Hindlimb muscle (tissue), 1 donor: Measurements from ENCODE around the gene TSPEAR. TPM values are rescaled to one million over a fixed set of nuclear protein-coding genes. Genes with fewer than 3 reads are reported as not detected.

Source experiments
- DNase-seq: peaks from one replicate; pipeline ENCODE4 v3.0.0-alpha.2; 2013
- polyA plus RNA-seq: library from polyadenylated mRNA; unstranded; fragments of 120-200 nt; gene quantifications from one replicate; pipeline ENCODE4 v1.2.1, GENCODE V29; 2013; ENCODE audit not compliant: insufficient read length

TSPEAR gene
- 0.14 TPM for polyA plus RNA-seq

DNA sequence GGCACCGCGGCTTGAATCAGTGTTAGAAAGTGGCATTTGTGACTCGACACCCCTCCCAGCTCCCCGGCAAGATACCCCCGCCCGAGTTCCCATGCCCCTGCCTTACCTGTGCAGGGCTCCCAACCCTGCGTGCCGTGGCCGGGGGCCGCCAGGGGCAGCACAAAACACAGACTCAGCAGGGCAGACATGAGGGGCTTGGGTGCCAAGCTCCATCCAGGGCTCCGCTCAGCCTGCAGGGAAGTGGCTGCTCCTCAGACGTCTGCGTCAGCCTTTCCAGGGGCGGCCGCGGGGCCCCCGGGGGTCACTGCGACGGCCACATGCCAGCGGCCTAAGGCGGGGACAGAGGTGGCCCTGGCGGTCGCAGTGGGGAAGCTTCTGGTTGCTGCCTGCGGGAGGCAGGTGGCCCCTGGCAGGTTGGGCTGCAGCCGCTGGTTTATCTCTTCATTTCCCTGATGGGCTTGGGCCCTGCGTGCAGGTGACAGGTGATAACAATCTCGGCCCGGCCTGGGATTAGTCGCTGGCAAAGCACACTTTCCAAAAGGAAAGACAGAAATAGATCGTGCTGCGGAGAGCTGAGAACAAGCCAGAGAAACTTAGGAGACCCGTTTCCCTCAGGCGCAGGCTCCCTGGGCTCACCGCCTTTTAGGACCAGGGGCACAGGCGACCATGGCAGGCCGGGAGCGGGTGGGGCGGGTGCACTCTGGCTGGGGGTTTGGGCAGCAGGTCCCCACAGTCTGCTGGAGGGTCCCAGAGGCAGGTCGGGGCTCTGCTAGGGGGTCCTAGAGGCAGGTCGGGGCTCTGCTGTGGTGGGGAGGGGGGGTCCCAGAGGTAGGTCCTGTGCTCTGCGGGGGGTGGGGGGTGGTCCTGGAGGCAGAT is at the start of gene TSPEAR:
TSPEAR (minus strand) TSS at position 246 of the 876 bp plus-strand sequence; CDS start at position 188, 58 bp downstream.
- DNase-seq: no peak

DNA sequence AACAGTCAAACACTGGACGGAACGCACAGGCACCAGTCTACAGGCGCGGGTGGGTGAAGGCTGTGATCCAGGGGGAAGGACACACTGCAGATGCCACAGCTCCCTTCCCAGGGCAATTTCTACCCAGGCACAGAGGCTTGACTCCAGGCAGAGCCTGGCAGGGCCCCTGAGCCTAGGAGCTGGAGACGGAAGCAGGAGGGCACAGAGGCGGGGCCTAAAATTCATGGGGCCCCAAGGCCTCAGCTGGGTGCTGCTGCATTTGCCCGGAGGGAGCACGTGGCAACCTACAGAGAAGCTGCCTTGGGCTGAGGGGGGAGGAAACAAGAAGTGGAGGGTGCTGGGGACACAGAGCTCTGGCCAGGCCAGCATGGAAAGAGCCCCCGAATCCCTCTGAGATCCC is 49.0 kb upstream of the TSPEAR start:
- no peak for DNase-seq

DNA sequence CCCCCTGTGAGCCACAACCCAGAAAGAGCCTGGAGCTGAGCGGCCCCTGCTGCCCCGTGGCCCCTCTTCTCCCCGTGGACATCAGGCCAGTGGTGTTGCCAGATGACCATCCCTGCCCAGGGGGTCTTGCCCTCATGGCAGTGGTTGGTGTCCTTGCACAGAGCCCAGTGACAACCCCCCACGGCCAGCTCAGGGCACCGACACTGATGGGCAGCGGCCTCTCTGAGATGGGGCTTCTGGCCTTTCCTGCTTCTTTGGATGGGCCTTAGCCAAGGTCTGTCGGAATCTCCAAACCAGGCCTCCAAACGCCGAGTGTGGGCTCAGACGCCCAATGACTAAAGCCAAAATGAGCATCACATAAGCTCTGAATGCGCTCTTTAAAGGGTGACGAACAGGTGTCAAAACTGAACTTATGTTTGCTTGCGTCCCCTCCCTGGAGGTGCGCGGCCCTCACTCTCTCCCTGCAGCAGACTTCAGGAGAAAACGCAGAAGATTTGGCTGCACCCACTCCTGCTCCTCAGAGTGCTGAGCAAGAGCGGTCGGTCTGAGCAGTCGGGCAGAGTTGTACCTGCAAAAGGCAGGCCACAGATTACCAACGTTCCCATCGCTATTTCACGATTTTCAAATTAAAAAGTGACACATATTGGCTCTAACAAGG is 48.4 kb upstream of the TSPEAR start:
- no peak for DNase-seq

DNA sequence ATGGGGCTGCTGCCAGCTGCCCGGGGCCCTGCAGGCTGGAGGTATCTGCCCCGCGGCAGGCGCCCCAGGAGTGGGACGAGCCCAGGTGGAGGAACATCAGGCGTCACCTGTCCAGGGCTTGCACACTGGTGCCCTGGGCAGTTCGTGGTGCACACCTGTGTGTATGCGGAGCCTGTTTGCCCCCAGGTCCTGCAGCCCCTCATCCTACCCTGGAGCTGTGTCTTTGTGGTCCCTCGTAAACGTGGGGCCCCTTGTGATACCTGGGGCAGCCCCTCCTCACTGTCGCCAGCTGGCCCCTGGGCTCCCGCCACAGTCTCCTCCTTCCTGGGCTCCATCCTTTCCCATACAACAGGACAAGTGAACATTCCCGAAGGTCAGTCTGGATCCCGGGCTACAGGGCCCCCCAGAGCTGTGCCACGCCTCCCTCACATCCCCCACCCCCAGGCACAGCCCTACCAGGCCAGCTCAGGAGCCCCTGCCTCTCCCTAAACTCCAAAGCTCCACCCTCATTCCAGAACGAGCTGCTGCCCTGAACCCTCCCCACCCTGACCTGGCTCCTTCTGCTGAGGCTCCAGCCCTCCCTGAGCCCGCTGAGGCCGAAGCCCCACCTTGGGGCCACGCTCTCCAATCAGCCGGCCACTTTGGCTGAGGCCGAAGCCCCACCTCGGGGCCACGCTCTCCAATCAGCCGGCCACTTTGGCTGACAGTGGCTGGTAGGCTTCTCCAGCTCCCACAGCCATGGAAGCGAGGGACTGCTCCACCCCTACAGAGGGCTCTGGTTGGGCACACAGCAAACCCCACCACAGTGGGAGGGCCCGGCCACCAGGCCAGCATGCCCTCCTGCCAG is 47.6 kb upstream of the TSPEAR start:
- DNase-seq: no peak

DNA sequence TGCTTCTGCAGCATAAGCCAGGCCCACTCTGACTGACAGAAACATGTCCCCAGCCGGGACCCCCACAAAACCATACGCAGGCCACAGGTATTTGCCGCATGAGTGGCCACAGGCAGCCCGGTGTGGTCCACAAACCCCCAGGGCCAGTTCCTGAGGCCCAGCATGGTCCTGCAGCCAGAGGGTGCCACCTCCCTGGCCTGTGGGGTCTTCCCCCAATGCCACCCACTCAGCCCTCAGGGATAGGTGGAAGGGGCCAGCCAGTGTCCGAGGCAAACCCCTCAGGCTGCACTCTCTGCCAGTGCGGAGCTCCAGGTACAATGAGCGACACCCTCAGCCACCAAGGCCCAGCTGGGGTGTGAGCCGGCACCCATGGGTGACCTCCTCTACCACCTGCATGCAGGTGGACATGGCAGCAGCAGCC is 46.8 kb upstream of the TSPEAR start:
- DNase-seq: no peak

DNA sequence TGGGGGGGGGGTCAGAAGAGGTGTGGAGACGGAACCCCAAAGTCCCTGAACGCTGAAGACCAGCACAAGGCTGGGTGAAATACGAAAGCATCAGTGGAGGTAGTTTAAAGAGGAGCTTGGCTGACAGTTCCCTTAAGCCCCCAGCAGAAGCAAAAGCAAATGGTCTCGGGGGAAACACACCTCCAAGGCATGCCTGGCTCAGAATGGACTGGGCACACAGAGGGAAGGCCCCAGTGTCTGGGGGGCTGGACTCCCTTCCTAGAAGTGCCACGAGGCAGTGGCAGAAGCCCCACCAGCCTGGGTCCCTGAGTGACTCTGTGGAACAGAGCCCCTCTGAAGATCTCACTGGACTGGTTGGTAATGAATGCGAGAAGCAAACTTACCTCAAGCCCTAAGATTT is 46.4 kb upstream of the TSPEAR start:
- no peak for DNase-seq

DNA sequence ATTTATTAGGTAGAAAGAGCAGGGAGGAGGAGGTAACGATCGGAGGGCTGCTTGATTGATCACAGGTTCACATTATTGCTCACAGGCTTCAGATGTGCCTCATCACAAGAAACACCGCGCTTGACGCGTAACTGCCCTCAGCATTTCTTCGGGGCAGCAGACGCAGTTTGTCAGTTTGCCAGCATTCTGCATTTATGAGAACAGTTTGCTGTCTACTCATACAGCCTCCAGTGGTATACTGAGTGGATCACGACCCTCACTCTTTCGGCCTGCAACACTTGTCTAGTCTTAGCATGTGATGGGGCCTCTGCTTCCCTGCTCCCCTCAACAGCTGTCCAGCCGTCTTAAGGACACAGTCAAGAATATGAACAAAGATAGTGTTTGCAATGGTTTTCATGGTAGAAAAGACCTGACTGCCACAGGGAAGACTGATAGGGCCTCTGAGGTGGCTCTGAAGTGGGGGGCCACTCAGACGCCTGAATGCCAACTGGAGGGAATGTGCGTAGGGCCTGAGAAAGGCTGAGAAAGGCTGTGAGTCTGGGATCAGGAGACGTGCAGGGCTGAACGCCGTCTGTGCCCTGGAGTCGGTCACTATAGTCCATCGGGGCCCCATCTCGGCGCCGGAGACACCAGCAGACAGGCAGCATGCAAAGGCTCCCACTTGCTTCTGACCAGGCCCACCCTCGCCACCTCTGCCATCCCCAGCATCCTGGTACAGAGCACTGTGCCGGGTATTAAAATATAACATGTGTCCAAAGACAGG is 45.2 kb upstream of the TSPEAR start:
- DNase-seq: no peak

DNA sequence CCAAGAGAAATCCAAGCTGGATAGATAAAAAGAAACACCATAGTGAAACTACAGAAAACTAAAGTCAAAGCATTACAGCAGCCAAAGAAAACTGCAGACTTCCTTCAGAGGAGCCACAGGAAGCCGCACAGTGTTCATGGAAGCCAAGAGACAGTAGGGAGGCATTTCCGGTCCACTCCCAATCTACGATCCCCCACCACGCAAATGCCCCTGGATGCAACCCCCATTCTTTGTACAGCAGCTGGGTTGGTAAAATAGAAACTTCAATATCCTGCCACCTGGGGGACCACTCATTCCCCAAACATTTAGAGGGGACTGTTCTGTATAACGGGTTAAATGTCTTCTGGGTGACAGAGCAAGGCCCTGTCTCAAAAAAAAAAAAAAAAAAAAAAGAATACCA is 43.9 kb upstream of the TSPEAR start:
- DNase-seq: no peak

DNA sequence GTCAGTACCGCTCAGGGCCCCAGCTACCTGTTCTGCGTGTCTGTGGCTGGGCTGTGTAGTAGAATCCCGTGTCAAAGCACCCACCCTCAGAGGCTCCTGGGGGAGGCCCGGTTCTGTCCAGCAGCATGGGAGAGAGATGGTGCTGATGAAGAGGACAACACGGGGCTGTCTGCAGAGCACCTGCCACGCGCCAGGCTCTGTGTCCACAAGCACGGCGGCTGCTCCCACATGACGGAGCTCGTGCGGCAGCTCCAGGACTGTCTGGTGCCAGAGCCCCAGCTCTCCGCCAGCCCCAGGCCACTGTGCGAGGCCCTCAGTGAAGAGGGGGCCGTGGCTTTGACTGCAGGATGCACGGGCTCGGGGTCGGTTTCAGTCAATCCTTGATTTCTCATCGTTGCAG is 42.0 kb upstream of the TSPEAR start:
- no peak for DNase-seq

DNA sequence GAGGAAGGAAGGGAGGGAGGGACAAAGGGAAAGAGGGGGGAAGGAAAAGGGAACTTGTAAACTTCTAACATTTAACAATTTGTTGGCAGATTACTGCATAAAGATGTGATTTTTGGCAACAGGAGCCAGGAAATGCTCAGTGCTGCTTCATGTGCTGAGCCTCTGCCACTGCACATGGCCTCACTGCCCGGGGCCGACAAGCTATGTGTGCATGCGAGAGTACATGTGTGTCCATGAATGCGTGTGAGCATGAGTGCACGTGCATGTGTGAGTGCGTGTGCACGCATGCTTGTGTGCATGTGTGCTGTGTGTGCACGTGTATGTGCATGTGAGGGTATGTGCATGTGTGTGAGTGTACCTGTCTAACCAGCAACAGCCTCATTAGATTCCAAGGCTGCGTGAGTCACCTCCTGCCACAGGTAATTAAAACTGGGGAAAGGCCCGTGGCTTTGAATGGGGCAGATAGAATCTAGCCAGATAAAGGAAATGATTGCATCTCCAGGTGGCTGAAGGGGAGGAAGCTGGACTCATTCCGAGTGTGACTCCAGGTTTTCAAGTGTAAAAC is 41.4 kb upstream of the TSPEAR start:
- no peak for DNase-seq

DNA sequence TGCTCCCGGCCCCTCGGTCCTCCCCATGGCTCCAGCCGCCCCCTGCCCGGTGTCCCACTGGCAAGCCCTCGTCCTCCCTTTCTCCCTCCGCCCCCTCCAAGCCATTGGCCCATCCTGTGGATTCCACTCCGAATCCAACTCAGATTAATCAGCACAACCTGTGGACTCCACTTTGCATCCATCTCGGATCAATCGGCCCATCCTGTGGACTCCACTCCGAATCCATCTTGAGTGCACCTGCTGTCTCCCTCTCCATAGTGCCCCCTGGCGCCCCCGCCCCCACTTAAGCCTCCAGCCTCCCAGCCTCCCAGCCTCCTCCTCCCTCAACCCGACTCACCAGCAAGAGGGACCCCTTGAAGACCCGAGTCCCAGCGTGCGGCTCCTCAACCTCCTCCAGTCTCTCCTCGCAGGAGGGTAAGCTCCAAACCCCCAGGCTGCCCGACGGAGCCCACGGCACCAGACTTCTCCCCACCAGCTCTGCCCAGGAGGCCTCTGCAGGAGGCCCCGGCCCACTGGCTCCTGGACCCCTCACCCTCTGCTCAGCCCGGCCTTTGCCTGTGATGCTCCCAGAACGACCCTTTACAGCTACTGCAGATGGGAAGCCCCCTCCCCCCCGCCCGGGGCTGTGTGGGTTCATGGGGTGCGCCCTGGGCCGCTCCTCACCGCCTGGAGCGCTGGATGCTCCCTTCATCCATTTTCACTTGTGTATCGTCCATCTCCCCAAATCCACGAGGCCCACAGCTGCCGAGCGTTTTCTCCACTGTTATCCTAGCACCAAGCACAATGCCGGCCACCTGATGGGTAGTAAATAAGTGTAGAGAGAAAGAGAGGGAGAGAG is 40.6 kb upstream of the TSPEAR start:
- DNase-seq: no peak

DNA sequence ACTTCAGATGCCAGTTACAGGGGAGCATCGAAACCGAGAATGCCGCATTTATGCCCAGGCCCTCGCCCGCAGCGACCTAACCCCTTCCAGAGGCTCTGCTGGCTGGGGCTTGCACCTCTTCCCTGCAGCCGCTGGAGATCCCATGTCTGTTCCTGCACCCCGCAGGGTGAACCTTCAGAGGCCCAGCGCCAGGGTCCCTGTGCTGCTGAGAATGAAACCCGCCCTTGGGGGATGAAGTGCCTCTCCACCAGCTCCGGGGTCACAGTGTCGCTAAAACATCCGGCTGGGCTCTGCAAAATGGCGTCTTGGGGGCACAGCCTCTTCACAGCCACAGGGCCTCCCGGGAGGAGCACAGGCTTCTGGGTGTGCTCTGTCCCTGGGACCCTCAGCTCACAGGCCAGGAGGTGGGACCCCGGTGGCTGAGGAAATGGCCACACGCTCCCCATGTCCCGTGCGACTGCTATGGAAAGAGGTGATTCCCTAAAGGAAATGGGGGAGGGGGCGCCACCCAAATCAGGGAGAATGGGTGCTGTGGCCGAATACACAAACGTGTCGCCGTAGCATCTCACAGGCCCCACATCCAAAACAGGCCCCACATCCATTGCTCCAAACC is 39.9 kb upstream of the TSPEAR start:
- no peak for DNase-seq

DNA sequence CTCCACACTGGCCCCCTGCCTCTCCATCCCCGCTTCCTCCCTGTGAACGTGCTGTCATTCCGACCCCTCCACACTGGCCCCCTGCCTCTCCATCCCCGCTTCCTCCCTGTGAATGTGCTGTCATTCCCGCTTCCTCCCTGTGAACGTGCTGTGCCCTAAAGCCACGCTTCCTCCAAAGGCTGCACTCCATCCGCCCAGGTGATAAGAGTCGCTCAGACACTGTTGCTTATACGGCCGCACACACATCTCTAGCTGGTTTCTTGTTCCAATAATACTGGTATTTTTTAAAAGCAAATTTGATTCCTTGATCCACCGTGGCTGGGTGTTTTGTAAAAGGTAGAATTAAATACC is 39.3 kb upstream of the TSPEAR start:
- no peak for DNase-seq

DNA sequence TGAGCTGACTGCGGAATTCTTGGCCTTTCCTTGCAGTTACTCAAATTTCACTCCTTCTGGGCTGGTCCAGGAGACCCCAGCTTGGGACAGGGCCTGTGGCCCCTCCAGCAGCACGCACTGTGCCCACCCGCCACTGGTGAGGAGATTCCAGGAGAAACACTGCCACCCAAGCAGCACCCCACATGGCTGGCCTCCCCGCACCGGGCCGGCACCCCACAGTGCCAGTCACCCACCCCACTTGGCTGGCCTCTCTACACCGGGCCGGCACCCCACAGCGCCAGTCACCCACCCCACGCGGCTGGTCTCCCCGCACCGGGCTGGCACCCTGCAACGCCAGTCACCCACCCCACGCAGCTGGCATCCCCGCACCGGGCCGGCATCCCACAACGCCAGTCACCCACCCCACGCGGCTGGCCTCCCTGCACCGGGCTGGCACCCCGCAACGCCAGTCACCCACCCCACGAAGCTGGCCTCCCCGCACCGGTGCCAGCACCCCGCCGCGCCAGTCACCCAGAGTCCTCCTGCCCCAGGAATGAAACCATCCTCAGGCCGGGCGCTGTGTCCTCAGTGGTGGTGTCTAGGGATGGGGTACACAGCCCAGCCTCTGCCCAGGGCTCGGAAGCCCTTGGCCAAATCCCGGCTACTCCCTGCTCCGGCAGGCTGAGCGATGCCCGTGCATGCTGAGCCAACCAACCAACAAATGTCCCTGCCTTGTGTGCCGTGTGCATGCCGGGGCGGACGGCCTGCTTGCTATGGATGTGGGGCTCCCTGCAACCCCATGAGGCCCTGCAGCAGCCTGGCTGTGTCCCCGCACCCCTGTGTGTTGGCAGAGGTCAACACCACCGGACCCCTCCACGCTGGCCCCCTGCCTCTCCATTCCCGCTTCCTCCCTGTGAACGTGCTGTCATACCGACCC is 38.6 kb upstream of the TSPEAR start:
- no peak for DNase-seq

DNA sequence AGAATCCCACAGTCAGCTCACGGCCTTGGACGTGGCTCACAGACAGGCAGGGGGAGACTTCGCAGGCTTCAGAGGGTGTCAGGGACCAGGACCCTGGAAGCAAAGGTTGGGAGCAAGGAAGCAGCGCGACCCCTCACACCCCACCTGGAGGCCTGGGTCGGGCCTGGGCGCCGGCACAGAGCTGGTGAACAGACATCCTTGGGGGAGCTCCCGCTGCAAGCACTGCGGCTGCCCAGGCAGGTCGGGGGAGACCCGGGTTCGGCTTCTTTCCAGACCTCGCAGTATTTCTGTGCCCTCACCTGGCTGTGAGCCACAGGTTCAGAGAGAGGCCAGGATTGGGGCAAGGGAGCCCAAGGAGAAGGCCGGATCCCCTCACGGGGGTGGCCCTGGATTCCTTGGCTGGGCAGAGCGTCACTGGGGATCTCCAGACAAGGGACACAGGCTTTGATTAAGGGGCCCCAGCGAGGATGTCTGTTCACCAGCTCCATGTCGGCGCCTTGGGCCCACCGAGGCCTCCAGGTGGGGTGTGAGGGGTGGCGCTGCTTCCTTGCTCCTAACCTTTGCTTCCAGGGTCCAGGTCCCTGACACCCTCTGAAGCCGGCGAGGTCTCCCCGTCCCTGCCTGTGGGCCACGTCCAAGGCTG is 37.9 kb upstream of the TSPEAR start:
- DNase-seq: no peak

DNA sequence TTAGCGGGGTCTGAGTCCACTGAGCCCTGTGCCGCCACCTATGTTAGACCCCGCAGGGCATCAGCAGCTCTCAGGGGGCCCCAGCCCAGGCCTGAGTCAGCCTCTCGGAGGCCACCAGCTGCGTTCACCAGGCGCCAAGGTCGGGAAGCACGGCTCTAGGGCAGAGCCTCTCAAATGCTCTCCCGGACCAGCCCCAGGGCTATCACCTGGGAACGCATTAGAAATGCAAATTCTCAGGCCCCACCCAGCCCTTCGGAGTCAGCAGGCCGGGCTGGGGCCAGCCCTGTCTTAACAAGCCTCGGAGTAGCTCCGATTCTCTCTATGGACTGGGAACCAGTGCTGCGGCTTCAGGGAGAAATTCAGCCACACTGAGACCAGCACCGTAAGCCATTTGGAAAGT is 37.2 kb upstream of the TSPEAR start:
- DNase-seq: no peak

DNA sequence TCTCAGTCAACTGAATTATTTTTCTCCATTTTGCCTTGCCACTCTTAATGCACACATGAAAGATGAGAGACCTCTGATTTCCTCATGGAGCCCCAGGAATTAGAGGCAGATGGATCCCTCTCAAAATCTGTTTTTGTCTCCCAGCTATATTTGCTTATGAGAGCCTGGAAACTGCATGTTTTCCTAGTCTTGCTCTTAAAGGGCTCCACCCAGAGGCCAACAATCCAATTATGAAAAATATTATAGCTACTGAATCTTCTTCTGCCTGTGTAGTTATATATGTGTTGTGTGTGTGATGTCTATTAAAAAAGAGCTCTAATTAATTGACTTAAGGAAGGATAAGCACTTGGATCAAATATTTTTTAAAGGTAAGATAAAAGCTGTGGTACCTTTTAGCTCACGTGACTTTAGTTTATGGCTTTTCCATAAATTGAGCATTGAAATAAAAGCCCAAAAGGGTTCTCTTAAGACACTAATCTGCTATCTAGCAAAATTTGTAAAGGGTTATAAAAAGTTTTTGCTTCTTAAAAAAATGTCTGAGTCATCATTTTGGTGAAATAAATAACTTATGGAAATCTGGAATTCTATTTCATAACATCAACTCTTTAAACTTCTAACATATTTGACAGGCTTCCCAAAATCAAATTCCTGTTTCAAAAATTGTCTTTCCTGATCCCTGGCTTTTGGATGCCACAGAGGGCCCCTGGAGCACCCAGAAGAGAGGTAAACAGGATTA is 31.2 kb upstream of the TSPEAR start:
- no peak for DNase-seq

DNA sequence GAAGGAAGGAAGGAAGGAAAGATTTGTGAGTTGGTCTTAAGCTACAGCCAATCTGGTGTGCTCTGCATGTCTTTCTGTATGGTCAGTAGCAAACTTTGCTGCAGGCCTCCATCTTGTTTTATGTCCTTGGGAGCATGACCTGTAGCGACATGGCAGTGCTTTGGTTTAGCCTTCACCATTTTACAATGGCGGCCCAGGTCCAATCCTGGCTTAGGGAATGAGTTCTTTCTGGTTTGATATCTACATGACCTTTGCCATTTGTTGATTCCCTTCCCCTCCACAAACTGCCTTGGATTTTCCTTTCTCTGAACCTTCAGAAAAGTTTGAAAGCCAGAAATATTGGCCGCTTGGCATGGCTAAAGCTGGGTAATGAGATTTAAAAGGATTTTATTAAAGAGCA is 30.5 kb upstream of the TSPEAR start:
- DNase-seq: no peak
